Measurements from ENCODE around the gene PRCP.

Gene PRCP

GRCh38 chr11:82907371-82907770 is 7.1 kb upstream of the PRCP start:
- DNase-seq: no peak

GRCh38 chr11:82906931-82907330 is 6.7 kb upstream of the PRCP start:
- DNase-seq: no peak

GRCh38 chr11:82906236-82906635 is 6.0 kb upstream of the PRCP start:
- DNase-seq: no peak

GRCh38 chr11:82903843-82904586 is 3.8 kb upstream of the PRCP start:
- DNase-seq: no peak

GRCh38 chr11:82902880-82903279 is 2.6 kb upstream of the PRCP start:
- no peak for DNase-seq

- no peak for DNase-seq
Measured at GRCh38 chr11:82901922-82902485, 1.8 kb upstream of the PRCP start.

- DNase-seq: peak; percentile 67 to 97 (median 88)
Measured at GRCh38 chr11:82901165-82901921, 1.1 kb upstream of the PRCP start, which contains the start of gene DDIAS. Gene DDIAS, plus strand, starts transcription at chr11:82901736. Its CDS starts 13,003 bp downstream, at chr11:82914739.

GRCh38 chr11:82899957-82900276 is 313 bp downstream of the PRCP start:
- DNase-seq: no peak

- peak in 1 of 58 donors; percentile 1 for DNase-seq
Measured at GRCh38 chr11:82899186-82899820, 927 bp downstream of the PRCP start.

- DNase-seq: no peak
Measured at GRCh38 chr11:82898241-82898640, 2.0 kb downstream of the PRCP start.

- no peak for DNase-seq
Measured at GRCh38 chr11:82896183-82896582, 4.0 kb downstream of the PRCP start.

- no peak for DNase-seq
Measured at GRCh38 chr11:82895437-82896091, 4.7 kb downstream of the PRCP start.

- no peak for DNase-seq
Measured at GRCh38 chr11:82892611-82893169, 7.5 kb downstream of the PRCP start.

GRCh38 chr11:82890936-82891335 is 9.3 kb downstream of the PRCP start:
- DNase-seq: no peak

- no peak for DNase-seq
Measured at GRCh38 chr11:82890002-82890341, 10.3 kb downstream of the PRCP start.

- DNase-seq: no peak
Measured at GRCh38 chr11:82889133-82890001, 10.9 kb downstream of the PRCP start.

- DNase-seq: no peak
Measured at GRCh38 chr11:82883853-82884252, 16.4 kb downstream of the PRCP start.

GRCh38 chr11:82874646-82875523 is 25.3 kb downstream of the PRCP start:
- no peak for DNase-seq

GRCh38 chr11:82873919-82874333 is 26.3 kb downstream of the PRCP start:
- no peak for DNase-seq

Data from anterior cingulate cortex (tissue), 58 donors.